ENCODE results near the gene EXT2.

The EXT2 gene

GRCh38 chr11:44264438-44264749 is 168.9 kb downstream of the EXT2 start:
- H3K4me3 ChIP-seq (ENCODE audit: low read depth, low read length) = no peak overlapping the region
- TF ChIP-seq CTCF (IDR thresholded peaks at IDR 0.05; ENCODE audit: low read depth, low read length, missing control alignments) = no peak
- no peak for DNase-seq (ENCODE audit: low read depth)
- in situ Hi-C loops (cut with HindIII; ENCODE audit: low sequenced_read_pairs) = no loop called here

GRCh38 chr11:44264761-44265160 is 169.3 kb downstream of the EXT2 start:
- no peak for TF ChIP-seq CTCF (IDR thresholded peaks at IDR 0.05; ENCODE audit: low read depth, low read length, missing control alignments)
- DNase-seq (ENCODE audit: low read depth) = no peak
- in situ Hi-C loops (cut with HindIII; ENCODE audit: low sequenced_read_pairs) = loop anchor here (5.0 kb wide), 1 partner anchor 72 kb away; no protein-coding TSS in a partner anchor
- no peak overlapping the region for H3K4me3 ChIP-seq (ENCODE audit: low read depth, low read length)

- H3K4me3 ChIP-seq (ENCODE audit: low read depth, low read length) = no peak overlapping the region
- DNase-seq (ENCODE audit: low read depth) = no peak
- TF ChIP-seq CTCF (IDR thresholded peaks at IDR 0.05; ENCODE audit: low read depth, low read length, missing control alignments) = no peak
- in situ Hi-C loops (cut with HindIII; ENCODE audit: low sequenced_read_pairs) = loop anchor here (5.0 kb wide), 1 partner anchor 74 kb away; no protein-coding TSS in a partner anchor
These were observed 170.7 kb downstream of the EXT2 start for GRCh38 chr11:44266056-44266780.

GRCh38 chr11:44267006-44267749 is 171.7 kb downstream of the EXT2 start:
- DNase-seq (ENCODE audit: low read depth) = no peak
- in situ Hi-C loops (cut with HindIII; ENCODE audit: low sequenced_read_pairs) = loop anchor here (5.0 kb wide), 1 partner anchor 75 kb away; no protein-coding TSS in a partner anchor
- no peak for TF ChIP-seq CTCF (IDR thresholded peaks at IDR 0.05; ENCODE audit: low read depth, low read length, missing control alignments)
- no peak overlapping the region for H3K4me3 ChIP-seq (ENCODE audit: low read depth, low read length)

- TF ChIP-seq CTCF (IDR thresholded peaks at IDR 0.05; ENCODE audit: low read depth, low read length, missing control alignments) = no peak
- DNase-seq (ENCODE audit: low read depth) = no peak
- in situ Hi-C loops (cut with HindIII; ENCODE audit: low sequenced_read_pairs) = loop anchor here (5.0 kb wide), 1 partner anchor 76 kb away; no protein-coding TSS in a partner anchor
- no peak overlapping the region for H3K4me3 ChIP-seq (ENCODE audit: low read depth, low read length)
These were observed 172.5 kb downstream of the EXT2 start for GRCh38 chr11:44267750-44268613.

GRCh38 chr11:44268614-44269080 is 173.2 kb downstream of the EXT2 start:
- H3K4me3 ChIP-seq (ENCODE audit: low read depth, low read length) = no peak overlapping the region
- TF ChIP-seq CTCF (IDR thresholded peaks at IDR 0.05; ENCODE audit: low read depth, low read length, missing control alignments) = no peak
- in situ Hi-C loops (cut with HindIII; ENCODE audit: low sequenced_read_pairs) = loop anchor here (5.0 kb wide), 1 partner anchor 76 kb away; no protein-coding TSS in a partner anchor
- no peak for DNase-seq (ENCODE audit: low read depth)

Data from astrocyte of the cerebellum (primary cell).